Suprapubic skin (tissue), 4 donors: ENCODE results near the gene NFIA. TPM values are rescaled to one million over a fixed set of nuclear protein-coding genes. Genes with fewer than 3 reads are reported as not detected.
"Not testable (repeated sequence)": the region's sequence is repeated elsewhere in the genome, so short reads cannot be mapped to it uniquely, and the experiment has no call there.

Experiments used
- DNase-seq, 2 donors: peaks; one replicate each; pipeline ENCODE4 v3.0.0-alpha.2; 2019; ENCODE audit warnings: low spot score in 2 of 2
- H3K27ac ChIP-seq: fragments of 200-600 bp; sonication (generic); one replicate; pipeline ENCODE4 v1.5.1; 2019
- H3K27me3 ChIP-seq: fragments of 200-600 bp; sonication (generic); one replicate; pipeline ENCODE4 v1.5.1; 2019
- H3K36me3 ChIP-seq: fragments of 200-600 bp; sonication (generic); one replicate; pipeline ENCODE4 v1.5.1; 2019
- H3K4me1 ChIP-seq: fragments of 200-600 bp; sonication (generic); one replicate; pipeline ENCODE4 v1.5.1; 2019
- H3K4me3 ChIP-seq: fragments of 200-600 bp; sonication (generic); one replicate; pipeline ENCODE4 v1.5.1; 2019; ENCODE audit warnings: mild to moderate bottlenecking
- H3K9me3 ChIP-seq: fragments of 200-600 bp; sonication (generic); one replicate; pipeline ENCODE4 v1.5.1; 2019
- EP300 ChIP-seq: sonication (generic); formaldehyde crosslinking; IDR thresholded peaks from one replicate; pipeline ENCODE4 v1.6.1; 2017; ENCODE audit warnings: antibody characterized with exemption
- POLR2A ChIP-seq, 2 donors: fragments of 450-650 bp; IDR thresholded peaks; one replicate each; pipeline ENCODE4 v1.6.1; 2017; ENCODE audit warnings: antibody characterized with exemption in 2 of 2, mild to moderate bottlenecking in 2 of 2, moderate library complexity in 2 of 2
- POLR2AphosphoS5 ChIP-seq, 3 donors: sonication (generic); formaldehyde crosslinking; IDR thresholded peaks; one replicate each; pipeline ENCODE4 v1.6.1; 2017; ENCODE audit warnings: antibody characterized with exemption in 3 of 3
- WGBS: methylation state at CpG from one replicate; pipeline ENCODE4 v1.1.5; 2018; 5-methylcytosine and 5-hydroxymethylcytosine counted together
- total RNA-seq, 4 donors: library from RNA; depleted of rRNA; stranded (reverse); fragments of >200 nt; gene quantifications; one replicate each; pipeline ENCODE4 v1.1.0, GENCODE V29; 2016
- TF ChIP-seq, protein P1 (sequence below), 2 donors: fragments of 200-600 bp in 1 of 2; fragments of 450-650 bp in 1 of 2; sonication (generic) in 1 of 2; IDR thresholded peaks; one replicate each; pipeline ENCODE4 v1.5.1; 2016 to 2019; ENCODE audit warnings: antibody characterized with exemption in 2 of 2, mild to moderate bottlenecking in 1 of 2, moderate library complexity in 1 of 2

NFIA gene
- total RNA-seq, 4 donors from 2014 or later: 30.1 to 54.2 (median 48.2) TPM

DNA sequence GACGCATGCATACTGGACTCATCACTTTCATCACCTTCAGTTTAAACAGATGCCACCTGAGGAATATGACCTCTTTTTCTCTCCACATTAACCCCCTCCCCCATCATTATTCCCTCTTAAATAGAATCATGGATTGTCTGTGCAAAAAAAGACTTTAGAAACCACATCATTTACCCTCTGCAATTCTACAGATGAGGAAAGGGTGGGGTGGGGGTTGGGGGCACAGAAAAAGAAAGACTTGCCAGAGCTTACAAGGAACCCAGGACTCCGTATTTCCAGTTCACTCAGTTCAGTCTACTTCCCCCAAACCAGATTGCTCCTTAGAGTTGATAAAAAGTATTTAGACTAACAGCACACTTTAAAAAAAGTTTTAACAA lies 26.2 kb upstream of the NFIA start:
- H3K27me3 ChIP-seq: no peaks in the 10 kb centered on the region
- H3K9me3 ChIP-seq: no peaks in the 10 kb centered on the region
- H3K4me3 ChIP-seq: no peak overlapping the region
- whole genome bisulfite sequencing: 52% methylated on average over 2 of the region's 2 CpGs
- peaks cover 65% of the 10 kb centered on the region for H3K4me1 ChIP-seq
- DNase-seq: no peak
- H3K36me3 ChIP-seq: no peaks in the 10 kb centered on the region
- TF ChIP-seq, protein P1, sequence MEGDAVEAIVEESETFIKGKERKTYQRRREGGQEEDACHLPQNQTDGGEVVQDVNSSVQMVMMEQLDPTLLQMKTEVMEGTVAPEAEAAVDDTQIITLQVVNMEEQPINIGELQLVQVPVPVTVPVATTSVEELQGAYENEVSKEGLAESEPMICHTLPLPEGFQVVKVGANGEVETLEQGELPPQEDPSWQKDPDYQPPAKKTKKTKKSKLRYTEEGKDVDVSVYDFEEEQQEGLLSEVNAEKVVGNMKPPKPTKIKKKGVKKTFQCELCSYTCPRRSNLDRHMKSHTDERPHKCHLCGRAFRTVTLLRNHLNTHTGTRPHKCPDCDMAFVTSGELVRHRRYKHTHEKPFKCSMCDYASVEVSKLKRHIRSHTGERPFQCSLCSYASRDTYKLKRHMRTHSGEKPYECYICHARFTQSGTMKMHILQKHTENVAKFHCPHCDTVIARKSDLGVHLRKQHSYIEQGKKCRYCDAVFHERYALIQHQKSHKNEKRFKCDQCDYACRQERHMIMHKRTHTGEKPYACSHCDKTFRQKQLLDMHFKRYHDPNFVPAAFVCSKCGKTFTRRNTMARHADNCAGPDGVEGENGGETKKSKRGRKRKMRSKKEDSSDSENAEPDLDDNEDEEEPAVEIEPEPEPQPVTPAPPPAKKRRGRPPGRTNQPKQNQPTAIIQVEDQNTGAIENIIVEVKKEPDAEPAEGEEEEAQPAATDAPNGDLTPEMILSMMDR (IDR thresholded peaks at IDR 0.05): no peak
- TF ChIP-seq POLR2A (IDR thresholded peaks at IDR 0.05) (no peak), EP300 (no peak), POLR2AphosphoS5 (IDR thresholded peaks at IDR 0.05) (no peak)
- peak overlapping the region; percentile 87 for H3K27ac ChIP-seq

DNA sequence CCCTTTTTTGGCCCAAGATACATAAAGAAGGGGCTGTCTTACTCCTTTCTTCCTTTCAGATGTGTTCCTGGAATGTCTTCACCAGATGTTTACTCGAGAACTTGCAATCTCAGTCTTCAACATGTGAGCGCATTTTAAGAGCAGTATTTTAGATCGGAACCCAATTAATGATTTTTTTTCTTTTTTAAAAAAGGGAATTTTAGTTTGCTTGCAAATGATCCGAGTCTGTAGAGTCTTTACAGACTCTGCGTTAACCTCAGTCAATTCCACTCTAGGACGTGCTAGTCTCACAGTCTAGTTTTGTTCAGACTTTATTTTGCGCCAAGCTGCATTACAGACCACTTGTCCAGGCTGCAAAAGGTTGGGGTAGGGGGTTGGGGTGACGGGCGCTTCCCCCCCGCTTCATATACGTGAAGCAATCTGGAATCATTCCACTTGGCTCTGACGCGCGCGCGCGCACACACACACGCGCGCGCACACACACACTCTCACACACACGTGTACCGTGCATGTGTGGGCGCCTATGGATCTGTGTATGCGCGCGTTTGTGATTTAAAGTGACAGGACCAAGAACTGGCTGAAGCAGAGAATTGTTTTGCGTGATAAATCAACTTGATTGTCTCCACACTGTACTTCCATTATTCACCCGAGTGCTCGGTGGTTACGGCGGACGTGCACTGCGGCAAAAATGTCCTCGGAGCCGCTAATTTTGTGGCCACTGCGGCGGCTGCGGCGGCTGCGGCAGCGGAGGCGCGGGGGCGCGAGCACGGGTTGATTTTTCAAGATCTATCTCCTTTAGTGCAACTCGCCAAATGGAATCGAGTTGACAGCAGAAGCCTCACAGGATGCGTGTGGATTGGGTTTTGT lies 25.6 kb upstream of the NFIA start:
- Histone ChIP-seq H3K27me3 (no peaks in the 10 kb centered on the region), H3K36me3 (no peaks in the 10 kb centered on the region), H3K4me3 (peak overlapping the region; percentile 87), H3K9me3 (no peaks in the 10 kb centered on the region), H3K27ac (peak overlapping the region; percentile 87), H3K4me1 (peaks cover 59% of the 10 kb centered on the region)
- TF ChIP-seq POLR2AphosphoS5 (IDR thresholded peaks at IDR 0.05): peak; percentile 11 to 61 (median 14)
- no peak for TF ChIP-seq EP300
- TF ChIP-seq, protein P1 (IDR thresholded peaks at IDR 0.05): no peak
- WGBS: 2% methylated on average over 29 of the region's 50 CpGs
- DNase-seq: peak in 1 of 2 donors; percentile 78

DNA sequence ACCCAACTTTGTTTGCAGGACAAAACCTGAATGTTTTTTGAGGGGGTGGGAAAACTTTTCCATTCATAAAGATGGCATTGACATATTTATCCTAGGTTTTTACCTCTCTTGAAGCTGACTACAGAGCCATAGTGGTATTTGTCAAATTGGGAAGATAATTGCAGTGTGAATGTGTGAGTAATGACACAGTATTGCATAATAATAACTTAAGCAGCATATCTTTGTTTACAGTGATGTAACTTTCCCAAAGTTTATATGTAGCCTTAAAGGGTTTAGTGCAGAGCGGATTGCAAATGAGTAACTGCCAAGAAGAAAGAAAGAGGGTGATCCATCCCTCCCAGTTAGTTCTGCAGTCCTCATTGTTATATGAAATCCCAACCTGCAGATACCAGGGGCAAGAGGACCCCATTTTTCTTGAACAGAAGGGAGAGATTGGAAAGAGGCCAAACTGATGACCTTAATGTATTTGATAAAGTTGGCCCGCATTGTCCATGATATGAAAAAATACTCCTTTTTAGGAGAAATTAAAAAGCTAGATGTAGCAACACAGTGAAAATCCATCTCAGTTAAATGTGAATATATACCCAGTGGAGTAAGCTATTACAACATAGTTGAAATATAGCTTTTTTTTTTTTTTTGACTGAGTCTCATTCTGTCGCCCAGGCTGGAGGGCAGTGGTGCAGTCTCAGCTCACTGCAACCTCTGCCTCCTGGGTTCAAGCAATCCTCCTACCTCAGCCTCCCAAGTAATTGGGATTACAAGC lies 23.7 kb upstream of the NFIA start:
- Histone ChIP-seq H3K27me3 (no peaks in the 10 kb centered on the region), H3K27ac (no peak overlapping the region), H3K9me3 (no peaks in the 10 kb centered on the region), H3K4me1 (peaks cover 45% of the 10 kb centered on the region), H3K4me3 (no peak overlapping the region), H3K36me3 (no peaks in the 10 kb centered on the region)
- 80% methylated on average over 3 of the region's 3 CpGs for WGBS
- DNase-seq: no peak
- TF ChIP-seq EP300: no peak
- no peak for TF ChIP-seq POLR2AphosphoS5 (IDR thresholded peaks at IDR 0.05)
- TF ChIP-seq POLR2A (IDR thresholded peaks at IDR 0.05): no peak

DNA sequence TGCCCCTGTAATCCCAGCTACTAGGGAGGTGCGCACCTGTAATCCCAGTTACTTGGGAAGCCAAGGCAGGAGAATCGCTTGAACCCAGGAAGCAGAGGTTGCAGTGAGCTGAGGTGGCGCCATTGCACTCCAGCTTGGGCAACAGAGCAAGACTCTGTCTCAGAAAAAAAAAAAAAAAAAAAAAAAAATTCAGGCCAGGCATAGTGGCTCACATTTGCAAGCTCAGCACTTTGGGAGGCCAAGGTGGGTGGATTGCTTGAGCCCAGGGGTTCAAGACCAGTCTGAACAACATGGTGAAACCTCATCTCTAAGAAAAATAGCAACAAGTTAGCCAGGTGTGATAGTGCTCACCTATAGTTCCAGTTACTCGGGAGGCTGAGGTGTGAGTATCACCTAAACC lies 20.8 kb upstream of the NFIA start:
- not testable (repeated sequence) for H3K27me3 ChIP-seq, DNase-seq

DNA sequence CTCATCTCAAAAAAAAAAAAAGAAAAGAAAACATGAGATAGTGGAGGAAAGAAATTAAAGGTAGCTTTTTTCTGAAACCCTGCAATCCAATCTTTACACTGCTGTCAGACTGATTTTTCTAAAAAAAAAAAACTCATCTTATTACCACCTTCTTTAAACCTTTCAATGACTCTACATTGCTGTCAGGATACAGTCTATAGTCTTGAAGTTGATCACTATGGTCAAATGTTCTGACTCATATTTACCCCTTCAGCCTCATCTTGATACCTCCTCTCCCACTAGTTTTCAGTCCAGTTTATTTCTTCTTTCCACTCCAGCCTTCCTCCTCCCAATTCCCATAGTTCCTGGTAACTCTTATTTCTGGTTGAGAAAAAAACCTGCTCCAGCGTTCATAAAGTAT lies 17.7 kb upstream of the NFIA start:
- no peak overlapping the region for H3K4me3 ChIP-seq
- TF ChIP-seq POLR2AphosphoS5 (IDR thresholded peaks at IDR 0.05) (no peak), EP300 (no peak), POLR2A (IDR thresholded peaks at IDR 0.05) (no peak)
- TF ChIP-seq, protein P1 (IDR thresholded peaks at IDR 0.05): no peak
- H3K4me1 ChIP-seq: no peaks in the 10 kb centered on the region
- H3K27ac ChIP-seq: no peak overlapping the region
- H3K9me3 ChIP-seq: no peaks in the 10 kb centered on the region
- DNase-seq: no peak
- no peaks in the 10 kb centered on the region for H3K27me3 ChIP-seq
- WGBS: 92% methylated on average over 1 of the region's 1 CpG
- H3K36me3 ChIP-seq: no peaks in the 10 kb centered on the region

More for the DNA sequence above, 20.8 kb upstream of the NFIA start:
- H3K9me3 ChIP-seq, H3K36me3 ChIP-seq, H3K27ac ChIP-seq, H3K4me3 ChIP-seq: not testable (repeated sequence)
- H3K4me1 ChIP-seq: peaks cover 16% of the 10 kb centered on the region
- WGBS: 94% methylated on average over 4 of the region's 4 CpGs

DNA sequence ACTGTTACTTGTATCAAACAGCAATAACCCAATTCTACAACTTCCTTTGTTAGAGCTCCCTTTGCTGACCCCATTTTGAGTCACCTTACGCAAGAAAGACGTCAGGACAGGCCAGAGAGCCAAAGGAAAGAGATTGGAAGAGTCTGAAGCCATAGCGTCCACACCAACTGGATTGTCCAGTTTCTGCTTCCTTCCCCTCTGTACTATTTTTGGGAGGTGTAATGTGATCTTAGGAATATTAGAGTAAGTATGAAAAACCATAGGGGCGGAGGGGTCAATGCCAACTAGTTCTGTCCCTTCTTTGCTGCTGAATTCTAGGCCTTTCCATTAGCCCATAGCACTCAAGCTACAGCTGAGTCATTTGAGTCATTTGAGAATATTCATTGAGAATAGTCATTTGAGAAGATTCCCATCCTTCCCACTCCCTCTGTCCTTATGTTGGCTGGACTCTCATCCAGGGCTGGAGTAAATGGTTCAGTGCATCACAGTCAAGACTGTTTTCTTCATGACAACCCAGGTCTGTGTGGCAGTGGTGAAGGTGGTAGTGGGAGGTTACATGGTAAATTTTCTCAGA lies 14.8 kb upstream of the NFIA start:
- TF ChIP-seq POLR2A (IDR thresholded peaks at IDR 0.05) (no peak), POLR2AphosphoS5 (IDR thresholded peaks at IDR 0.05) (no peak), EP300 (no peak)
- TF ChIP-seq, protein P1 (IDR thresholded peaks at IDR 0.05): no peak
- no peak overlapping the region for H3K4me3 ChIP-seq
- no peaks in the 10 kb centered on the region for H3K9me3 ChIP-seq
- H3K27ac ChIP-seq: no peak overlapping the region
- 83% methylated on average over 4 of the region's 4 CpGs for WGBS
- no peak for DNase-seq
- no peaks in the 10 kb centered on the region for H3K27me3 ChIP-seq
- H3K4me1 ChIP-seq: no peaks in the 10 kb centered on the region
- H3K36me3 ChIP-seq: no peaks in the 10 kb centered on the region
